WERI-Rb-1 (cell line): ENCODE results near the gene PATJ.
A peak's percentile ranks its signal among the peaks of the same experiment; 100 is the strongest.

Source experiments
- DNase-seq: peaks from one replicate; pipeline ENCODE4 v3.0.0-alpha.2; 2020
- H3K27ac ChIP-seq: fragments of 250-450 bp; sonication (Bioruptor Pico); 2 replicates; pipeline ENCODE4 v1.5.1; 2020; ENCODE audit warnings: mild to moderate bottlenecking, moderate library complexity
- H3K27me3 ChIP-seq: fragments of 250-450 bp; sonication (Bioruptor Pico); 2 replicates; pipeline ENCODE4 v1.5.1; 2021; ENCODE audit warnings: mild to moderate bottlenecking, low read depth, moderate library complexity; ENCODE audit not compliant: insufficient read depth, severe bottlenecking
- H3K36me3 ChIP-seq: fragments of 250-450 bp; sonication (Bioruptor Pico); 2 replicates; pipeline ENCODE4 v1.5.1; 2020; ENCODE audit warnings: mild to moderate bottlenecking, moderate library complexity
- H3K4me3 ChIP-seq: 2 replicates; pipeline ENCODE4 v1.5.1; 2011; ENCODE audit warnings: low read depth, mild to moderate bottlenecking, control low read depth, low read length
- H3K9me3 ChIP-seq: fragments of 250-450 bp; sonication (Bioruptor Pico); 2 replicates; pipeline ENCODE4 v1.5.1; 2021; ENCODE audit warnings: mild to moderate bottlenecking, moderate library complexity; ENCODE audit not compliant: severe bottlenecking
- CTCF ChIP-seq: IDR thresholded peaks from 2 replicates; pipeline ENCODE4 v1.5.1; 2011; ENCODE audit warnings: low read depth, mild to moderate bottlenecking, control low read depth, inconsistent platforms, low read length

PATJ gene

DNA sequence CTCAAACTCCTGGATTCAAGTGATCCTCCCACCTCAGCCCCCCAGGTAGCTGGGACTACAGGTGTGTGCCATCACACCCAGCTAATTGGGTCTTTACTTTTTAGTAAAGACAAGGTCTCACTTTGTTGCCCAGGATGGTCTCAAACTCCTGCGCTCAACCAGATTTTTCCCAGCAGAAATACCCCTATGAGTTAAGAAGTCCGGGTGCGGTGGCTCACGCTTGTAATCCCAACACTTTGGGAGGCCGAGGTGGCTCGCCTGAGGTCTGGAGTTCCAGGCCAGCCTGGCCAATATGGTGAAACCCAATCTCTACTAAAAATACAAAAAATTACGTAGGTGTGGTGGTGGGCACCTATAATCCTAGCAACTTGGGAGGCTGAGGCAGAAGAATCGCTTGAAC is 445.8 kb downstream of the PATJ start:
- Histone ChIP-seq H3K9me3 (peaks cover 2% of the 10 kb centered on the region), H3K4me3 (no peak overlapping the region), H3K27ac (no peak overlapping the region), H3K36me3 (no peaks in the 10 kb centered on the region), H3K27me3 (no peaks in the 10 kb centered on the region)
- TF ChIP-seq CTCF, result no peak
- DNase-seq, result no peak

DNA sequence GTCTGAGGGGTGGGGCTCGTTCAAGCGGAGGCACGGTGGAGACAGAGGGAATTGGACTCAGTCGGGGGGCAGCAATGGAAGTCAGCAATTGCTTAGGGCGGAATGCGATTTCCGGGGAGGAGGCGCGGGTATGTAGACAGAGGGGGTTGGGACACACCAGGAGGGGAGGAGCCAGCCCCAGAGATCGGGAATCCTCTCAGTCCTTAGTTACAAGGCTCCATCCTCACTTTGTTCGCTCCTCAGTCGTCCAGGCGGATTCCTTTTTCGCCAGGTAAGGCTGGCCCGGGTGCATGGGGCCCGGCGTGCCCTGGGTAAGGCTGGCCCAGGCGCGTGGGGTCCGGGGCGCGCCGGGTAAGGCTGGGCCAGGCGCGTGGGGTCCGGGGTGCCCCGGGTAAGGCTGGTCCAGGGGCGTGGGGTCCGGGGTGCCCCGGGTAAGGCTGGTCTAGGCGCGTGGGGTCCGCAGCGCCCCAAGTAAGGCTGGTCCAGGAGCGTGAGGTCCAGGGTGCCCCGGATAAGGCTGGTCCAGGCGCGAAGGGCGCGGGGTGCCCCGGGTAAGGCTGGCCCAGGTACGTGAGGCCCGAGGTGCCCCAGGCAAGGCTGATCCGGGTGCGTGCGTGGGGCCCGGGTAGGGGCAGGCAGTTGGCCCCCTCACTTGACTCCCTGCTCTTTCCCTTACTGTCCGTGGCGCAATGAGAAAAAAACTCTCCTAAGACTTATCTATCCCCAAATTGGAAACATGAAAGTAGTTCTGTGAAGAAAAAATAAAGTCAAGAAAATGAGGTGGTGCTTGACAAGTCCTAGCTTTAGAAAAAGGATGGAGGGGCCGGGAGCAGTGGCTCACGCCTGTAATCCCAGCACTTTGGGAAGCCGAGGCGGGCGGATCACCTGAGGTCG is 452.6 kb downstream of the PATJ start, which contains the start of gene L1TD1:
Gene L1TD1 (plus strand): TSS at position 199 of the 894 bp plus-strand sequence. CDS start 11,780 bp downstream, outside the sequence.
- TF ChIP-seq CTCF, result no peak
- H3K27ac ChIP-seq, result peak within 1 kb of the TSS; percentile 89
- H3K36me3 ChIP-seq, result no peaks in the 10 kb centered on the region
- no peak for DNase-seq
- no peak within 1 kb of the TSS for H3K4me3 ChIP-seq
- H3K27me3 ChIP-seq, result no peaks in the 10 kb centered on the region
- no peaks in the 10 kb centered on the region for H3K9me3 ChIP-seq

DNA sequence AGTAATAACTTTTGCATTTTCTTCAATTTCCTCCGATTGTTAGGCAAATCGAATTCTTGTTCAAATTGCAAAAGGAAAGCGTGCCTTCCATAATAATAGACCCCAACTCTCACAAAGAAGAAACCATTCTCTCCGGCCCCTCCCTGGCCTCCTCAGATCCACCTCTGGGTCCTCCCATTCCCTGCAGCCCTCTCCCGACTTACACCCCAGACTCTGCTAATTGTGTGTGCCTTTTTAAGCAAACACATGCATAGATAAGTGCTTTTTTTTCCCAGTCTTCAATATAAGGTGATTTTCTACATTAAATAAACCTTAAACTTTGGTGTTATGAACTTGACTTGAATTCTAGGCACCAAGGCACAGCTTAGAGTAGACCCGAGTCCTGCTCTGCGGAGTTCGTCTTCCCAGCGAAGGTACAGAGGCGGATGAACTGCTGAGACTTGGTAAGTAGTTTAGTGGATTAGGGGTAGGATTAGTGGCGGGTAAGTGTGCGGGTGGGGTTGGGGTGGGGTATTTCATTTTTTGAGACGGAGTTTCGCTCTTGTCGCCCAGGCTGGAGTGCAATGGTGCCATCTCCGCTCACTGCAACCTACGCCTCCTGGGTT is 453.9 kb downstream of the PATJ start:
- no peak for TF ChIP-seq CTCF
- Histone ChIP-seq H3K9me3 (no peaks in the 10 kb centered on the region), H3K4me3 (peak overlapping the region; percentile 36), H3K27ac (peak overlapping the region; percentile 50), H3K27me3 (no peaks in the 10 kb centered on the region), H3K36me3 (no peaks in the 10 kb centered on the region)
- peak; percentile 74 for DNase-seq

DNA sequence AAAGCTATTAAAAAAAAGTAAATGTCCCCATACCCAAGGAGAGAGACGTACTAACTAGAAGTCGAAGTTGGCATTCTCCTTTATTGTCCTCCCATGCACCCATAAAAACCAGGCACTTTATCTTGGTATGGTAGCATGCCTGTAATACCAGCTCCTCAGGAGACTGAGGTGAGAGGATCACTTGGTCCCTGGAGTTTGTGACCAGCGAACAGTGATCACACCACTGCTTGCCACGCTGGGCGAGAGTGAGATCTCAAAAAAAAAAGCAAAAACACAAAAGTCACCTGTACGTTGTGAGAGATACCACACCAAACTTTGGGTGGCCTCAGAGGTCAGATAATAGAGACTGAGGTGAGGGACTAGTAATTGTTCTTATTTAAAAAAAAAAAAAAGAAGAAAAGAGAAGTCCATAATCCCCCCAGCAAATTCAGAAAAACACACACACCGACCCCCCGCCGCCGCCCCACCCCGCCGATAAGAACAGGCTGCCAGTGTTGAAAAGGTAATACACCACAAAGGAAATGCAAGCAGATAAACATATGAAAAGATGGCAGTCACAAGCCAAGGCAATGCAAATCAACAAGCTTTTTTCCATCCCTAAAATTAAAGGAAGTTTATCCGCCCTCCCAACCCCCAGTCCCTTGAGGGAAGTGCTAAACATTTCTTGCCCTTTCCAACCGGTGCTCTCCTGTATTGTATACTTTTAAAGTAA is 455.9 kb downstream of the PATJ start:
- no peaks in the 10 kb centered on the region for H3K27me3 ChIP-seq
- no peak overlapping the region for H3K27ac ChIP-seq
- H3K9me3 ChIP-seq, result no peaks in the 10 kb centered on the region
- no peaks in the 10 kb centered on the region for H3K36me3 ChIP-seq
- TF ChIP-seq CTCF, result no peak
- H3K4me3 ChIP-seq, result no peak overlapping the region
- no peak for DNase-seq

DNA sequence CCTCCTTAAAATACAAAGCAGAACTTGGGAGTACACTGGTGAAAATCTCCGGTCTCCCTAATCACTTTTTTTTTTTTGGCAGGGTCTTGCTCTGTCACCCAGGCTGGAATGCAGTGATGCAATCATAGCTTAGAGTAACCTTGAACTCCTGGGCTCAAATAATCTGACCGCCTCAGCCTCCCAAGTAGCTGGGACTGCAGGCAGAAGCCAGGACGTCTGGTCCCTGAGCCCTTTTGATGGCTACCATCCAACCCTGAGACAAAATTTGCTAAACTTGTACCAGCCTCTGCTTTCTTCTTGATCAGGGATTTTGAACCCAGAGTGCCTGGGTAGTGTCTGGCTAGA is 456.5 kb downstream of the PATJ start:
- H3K4me3 ChIP-seq, result no peak overlapping the region
- DNase-seq, result no peak
- no peaks in the 10 kb centered on the region for H3K36me3 ChIP-seq
- no peak for TF ChIP-seq CTCF
- H3K27me3 ChIP-seq, result no peaks in the 10 kb centered on the region
- H3K9me3 ChIP-seq, result no peaks in the 10 kb centered on the region
- no peak overlapping the region for H3K27ac ChIP-seq
